NCI-H128 (cell line): ENCODE measurements around the gene VWA8.
"Not testable (repeated sequence)": the region's sequence is repeated elsewhere in the genome, so short reads cannot be mapped to it uniquely, and the experiment has no call there.

Source experiments
- DNase-seq: peaks from one replicate; lab custom pipeline; 2025; ENCODE audit not compliant: unreplicated experiment; lab: John Stamatoyannopoulos, UW

The VWA8 gene

DNA sequence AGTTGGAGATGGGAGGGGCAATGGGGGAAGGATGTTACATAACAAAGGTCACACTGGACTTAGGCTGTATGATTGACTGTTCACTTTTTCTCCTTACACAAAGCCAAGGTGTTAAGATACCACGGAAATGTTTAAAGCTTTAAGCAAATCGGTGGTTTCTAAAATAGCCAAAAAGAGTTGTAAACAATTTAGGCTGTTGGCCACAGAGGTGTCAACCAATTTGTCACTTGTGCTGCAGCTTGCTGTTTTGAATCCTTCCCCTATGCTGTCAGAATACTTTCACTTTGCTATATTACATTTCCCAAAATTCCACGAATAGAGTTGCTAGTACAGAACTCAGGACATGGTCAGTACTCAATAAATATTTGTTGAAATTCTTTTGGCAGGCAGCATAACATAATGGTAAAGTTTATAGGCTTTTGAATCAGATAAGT lies 149.3 kb downstream of the VWA8 start:
- no peak for DNase-seq

DNA sequence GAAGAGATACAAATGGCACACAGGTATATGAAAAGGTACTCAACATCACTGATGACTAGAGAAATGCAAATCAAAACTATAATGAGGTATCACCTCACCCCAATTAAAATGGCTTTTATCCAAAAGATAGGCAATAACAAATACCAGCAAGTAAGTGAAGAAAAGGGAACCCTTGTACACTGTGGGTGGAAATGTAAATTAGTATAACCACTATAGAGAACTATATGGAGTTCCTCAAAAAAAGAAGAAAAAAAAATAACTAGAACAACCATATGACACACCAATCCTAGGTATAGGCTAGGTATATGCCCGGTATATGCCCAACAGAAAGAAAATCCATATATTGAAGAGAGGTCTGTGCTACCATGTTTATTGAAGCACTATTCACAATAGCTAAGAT lies 150.9 kb downstream of the VWA8 start:
- no peak for DNase-seq

DNA sequence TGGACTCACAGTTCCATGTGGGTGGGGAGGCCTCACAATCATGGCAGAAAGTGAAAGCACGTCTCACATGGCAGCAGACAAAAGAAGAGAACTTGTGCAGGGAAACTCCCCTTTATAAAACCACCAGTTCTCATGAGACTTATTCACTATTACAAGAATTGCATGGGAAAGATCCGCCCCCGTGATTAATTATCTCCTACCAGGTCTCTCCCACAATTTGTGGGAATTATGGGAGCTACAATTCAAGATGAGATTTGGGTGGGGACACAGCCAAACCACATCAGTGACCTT lies 157.5 kb downstream of the VWA8 start:
- DNase-seq: not testable (repeated sequence)

DNA sequence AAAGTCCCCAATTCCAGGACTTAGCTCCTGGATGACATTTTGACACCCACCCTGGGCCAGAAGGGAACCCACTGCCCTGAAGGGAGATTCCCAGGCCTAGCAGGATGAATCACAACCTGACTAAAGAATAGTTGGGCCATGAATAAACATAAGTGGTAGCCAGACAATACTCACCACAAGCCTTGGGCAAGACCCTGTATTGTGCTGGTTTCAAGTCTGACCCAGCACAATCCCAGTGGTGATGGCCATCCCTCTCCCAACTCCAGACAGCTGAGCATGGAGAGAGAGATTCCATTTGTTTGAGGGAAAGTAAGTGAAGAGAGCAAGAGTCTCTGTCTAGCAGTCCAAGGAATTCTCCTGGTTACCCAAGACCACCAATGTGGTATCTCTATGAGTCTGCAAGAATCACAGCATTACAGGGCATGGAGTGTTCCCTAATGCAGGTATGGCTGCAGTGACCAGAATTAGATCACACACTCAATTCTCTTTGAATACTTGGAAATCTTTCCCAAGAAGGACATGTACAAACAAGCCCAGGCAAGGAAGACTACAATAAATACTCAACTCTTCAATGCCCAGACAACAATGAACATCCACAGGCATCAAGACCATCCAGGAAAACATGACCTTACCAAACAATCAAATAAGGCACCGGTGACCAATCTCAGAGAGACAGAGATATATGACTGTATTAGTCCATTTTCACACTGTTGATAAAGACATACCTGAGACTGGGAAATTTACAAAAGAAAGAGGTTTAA lies 158.0 kb downstream of the VWA8 start:
- no peak for DNase-seq

DNA sequence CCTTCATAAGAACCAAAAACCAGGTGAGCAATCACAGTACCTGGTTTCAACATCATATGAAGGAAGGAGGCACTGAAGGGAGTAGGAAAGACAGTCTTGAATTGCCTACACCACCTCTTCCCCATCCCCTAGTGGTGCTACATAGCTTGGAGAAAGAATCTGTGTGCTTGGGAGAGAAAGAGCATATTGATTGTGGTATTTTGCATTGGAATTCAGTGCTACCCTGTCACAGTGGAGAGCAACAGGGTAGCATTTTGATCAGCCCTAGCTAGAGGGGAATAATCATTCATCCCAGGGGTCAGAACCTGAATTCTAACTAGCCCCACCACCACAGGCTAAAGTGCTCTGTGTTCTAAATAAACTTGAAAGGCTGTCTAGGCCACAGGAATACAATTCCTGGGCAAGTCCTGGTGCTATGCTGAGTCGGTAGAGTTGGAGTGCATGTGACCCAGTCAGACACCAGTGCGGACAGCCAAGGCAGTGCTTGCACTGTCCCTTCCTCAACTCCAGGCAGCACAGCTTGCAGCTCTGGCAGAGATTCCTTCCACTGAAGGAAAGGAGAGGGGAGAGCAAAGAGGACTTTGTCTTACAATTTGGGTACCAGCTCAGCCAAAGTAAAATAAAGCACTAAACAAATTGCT lies 158.7 kb downstream of the VWA8 start:
- no peak for DNase-seq

DNA sequence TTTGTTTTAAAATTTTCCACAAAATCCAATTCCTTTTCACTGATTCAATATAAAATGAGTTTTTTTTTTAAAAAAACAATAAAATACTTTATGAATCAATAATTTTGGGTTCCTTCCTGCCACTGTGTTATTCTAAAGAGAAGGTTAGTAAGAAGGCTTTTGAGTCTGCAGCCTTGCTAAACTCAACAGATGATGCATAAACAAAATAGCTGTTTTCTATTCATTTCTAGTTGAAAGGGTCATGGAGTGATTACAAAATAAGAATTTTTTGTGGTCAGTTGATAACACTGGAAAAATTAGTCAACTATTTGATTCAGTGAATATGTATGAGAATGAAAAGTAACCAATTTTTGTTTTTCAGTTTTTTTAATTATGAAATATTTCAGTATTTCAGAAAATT lies 169.9 kb downstream of the VWA8 start:
- no peak for DNase-seq

DNA sequence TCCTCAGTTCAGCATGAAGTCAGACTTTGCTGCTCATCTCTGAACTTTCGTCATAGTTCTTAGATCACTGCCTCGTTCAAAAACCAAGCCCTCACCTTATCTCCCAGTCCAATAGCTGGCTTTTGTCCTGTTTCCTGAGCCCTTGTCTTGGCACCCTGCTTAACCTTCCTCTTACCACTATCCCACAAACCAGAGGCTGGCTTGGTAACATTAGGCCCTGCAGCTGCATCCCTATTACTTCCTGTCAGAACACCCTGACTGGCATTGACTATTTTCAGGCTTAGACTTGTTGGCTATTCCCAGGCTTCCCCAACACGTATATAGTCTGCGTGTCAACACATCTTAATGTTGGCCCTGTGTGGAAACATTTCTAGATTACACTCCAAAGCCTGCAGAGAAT lies 172.4 kb downstream of the VWA8 start:
- no peak for DNase-seq

DNA sequence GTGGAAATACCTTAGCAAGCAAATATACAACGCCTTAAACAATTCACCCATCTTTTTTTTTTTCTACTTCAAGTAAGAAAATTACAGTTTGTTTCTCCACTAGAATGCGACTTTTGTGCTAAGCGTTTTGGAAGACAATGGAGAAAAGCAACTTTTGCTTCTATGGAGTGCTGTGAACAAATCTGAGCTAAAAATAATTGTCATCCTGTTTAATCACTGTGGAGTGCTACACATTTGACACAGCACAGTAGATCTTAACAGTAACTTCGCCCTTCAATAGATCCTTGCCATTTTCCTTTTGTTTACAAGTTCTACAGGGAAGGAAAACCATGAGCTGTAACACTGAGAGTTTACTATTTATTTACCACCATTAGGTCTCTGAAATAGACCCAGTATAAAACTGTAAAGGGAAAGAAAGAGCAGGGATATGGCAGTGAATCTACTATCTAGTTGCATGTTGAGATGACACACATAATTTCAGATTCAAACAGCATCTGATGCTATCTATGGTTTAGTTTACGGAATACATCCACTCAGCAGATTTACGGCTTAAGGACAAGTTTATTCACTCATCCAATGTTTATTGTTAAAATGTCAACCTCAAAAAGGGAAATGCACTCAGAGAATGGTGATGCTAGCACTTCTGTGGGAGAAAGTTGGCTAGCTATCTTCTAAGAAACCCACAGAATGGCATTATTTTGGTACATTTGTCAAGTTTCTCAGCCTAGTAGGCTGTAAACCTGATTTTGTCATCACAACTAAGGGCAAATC lies 175.3 kb downstream of the VWA8 start:
- no peak for DNase-seq

DNA sequence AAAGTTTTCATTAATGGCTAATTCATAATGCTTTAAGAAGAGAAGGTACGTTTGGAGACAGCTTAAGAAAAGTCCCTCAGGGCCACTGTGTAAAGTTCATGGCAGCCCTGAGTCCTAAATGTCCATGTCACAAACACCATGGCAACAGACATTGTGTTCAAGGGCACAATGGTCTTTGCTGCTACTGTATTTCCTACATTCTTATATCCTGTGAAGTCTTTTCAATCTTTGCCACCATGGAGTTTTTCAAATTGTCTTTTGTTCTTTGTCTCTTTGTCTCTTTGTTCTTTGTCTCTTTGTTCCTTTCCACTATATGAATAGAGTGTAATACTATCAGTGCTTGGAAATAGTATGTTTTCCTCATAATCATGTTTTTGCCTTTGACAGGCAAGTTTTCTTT lies 178.8 kb downstream of the VWA8 start:
- DNase-seq: no peak

DNA sequence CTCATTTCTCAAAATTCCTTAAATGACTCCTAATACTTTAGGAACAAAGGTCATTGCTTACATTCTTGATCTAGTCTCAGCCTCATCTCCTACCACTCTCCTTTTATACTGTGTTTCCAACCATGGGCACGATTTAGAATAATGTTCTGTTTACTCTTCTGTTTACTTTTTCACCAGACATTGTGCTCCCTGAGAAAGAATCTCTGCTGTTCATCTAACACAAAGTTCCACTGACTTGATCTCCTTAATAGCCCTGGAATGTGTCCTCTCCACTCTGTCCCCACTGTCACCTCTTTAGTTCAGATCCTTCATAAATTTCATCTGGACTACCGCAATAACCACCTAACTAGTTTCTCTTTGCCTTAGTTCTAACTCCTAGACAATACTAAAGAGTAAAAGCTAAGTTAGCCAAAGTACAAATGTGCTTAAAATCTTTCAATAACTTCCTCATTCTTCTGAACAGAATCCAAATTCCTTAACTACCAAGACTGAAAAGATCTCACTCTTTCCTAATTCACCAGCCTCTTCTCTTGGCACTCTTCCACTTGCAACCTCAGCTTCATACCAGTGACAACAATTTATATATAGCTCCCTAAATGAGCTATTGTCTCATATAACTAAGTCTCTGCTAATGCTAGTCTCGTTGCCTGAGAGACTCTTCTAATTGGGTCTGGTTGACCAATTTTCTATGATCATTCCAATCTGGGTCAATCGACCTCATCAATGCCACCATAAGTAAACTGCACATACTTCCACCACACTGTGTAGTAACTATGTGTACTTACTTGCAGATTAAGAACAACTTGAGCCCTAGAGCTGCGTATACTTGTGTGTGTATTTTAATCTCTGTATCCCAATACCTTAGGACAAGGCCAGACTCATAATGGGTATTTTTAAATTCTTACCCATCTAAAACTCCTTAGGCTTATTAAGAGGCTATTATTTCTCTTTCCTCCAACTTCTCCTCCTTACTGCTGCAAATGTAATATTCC lies 179.9 kb downstream of the VWA8 start:
- DNase-seq: no peak

DNA sequence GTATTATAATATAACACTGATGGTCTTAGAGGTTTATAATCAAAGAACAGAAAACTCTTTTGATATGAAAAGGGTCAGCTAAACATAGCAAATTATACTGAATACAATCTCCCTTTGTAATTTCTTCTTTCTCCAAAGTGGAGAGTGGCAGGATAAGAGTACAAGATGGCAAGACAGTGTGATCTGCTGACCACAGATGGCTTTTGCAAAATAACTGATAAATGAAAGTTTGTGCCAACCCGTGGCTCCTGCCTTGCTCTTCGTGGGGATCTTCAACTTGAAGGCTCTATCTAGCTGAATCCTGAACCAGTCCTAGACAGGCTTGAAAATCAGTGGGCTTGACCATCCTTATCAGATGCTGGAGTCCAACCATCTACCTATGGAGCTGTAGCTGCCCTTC lies 185.7 kb downstream of the VWA8 start:
- DNase-seq: no peak

DNA sequence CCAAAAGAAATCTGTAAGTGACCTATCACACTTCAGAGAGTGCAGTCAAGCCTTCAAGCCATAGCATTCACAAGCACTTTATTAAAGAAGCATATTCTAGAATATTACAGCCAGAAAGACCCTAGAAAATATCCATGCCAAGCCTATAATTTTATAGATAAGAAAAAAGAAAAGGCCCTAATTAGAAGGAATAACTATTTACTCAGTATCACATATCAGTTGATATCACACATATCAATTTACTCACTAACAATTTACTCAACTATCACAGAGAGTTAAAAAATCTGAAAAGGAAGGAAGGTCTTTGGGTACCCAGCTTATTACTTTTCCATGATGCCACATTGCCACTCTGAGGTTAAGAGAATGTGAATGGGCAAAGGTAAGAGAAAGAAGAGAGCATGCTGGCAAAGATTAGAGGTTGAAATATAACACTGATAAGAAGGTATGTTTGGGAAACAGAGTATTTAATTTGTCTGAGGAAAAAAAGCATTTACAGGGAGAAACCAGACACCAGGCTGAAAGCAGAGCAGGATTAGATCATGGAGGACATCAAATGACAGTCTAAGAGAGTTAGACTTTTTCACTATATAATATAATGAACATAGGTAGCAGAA lies 186.2 kb downstream of the VWA8 start:
- DNase-seq: no peak

DNA sequence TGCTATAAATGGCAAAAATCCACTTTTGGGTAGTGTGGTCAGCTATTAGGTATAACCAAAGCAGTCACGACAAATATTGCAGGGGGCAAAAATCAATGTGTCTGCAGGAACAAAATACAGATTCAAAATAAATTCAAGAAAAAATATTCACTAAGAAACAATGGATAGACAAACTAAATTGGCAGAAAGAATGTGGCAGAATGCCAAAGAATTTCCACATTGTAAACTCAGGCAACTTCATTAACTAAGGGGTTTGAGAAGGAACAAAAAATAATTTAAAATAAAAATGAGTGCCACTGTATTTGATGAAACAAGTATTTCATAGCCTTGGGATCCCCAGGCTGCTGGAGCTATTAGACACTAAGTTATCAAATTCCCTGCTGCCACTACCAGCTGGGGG lies 193.1 kb downstream of the VWA8 start:
- no peak for DNase-seq

DNA sequence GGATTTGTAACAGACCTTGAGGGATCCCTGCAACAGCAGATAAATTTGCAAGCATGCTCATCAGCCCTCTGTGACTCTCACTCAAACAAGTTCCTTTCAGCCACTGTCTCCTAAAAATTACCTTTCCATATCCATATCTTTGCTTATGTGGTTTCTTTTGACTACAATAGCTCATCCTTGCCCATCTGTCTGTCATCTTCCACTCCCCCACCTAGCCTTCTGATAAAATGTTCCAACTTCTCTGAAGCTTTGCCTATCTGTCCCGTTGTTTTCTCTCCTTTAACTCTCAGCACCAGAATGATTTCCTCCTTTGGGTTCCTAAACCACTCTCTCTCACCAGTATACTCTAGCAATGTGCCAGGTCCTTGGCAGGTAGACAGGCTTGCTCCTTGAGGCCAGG lies 194.5 kb downstream of the VWA8 start:
- no peak for DNase-seq

DNA sequence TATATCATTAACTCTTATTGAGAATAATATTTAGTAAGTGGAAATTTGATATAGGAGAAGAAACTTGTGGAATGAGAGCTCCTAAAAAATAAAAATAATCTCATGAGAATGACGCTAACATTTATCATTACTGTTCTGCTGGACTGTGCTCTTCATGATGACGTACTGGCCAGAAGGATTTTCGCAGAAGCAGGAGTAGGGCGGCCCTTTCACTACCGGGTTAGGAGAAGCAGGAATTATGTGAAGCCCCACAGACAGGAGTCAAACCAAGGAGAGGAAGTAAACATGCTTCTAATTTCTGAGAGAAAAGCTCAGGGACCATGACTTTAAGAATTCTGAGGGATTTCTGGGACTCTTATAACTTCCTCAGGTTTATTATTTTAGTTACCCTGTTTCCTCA lies 195.1 kb downstream of the VWA8 start:
- no peak for DNase-seq

DNA sequence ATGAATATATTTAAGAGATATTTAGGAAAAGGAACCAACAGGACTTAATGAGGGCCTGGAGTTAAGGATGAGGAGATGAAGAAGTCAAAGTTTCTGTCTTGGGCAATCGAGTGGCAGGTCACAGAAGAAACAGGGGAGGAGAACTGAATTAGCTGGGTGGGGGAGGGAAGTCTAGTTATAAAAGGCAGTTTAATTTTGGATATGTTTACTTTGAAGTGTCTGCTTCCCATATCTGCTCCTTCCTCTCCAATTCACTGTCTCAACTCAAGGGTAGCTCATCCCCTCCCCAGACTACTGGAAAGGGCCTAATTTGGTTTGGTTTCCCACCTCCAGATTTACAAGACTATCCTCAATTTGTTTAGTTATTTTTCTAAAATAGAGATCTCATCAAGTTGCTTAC lies 195.9 kb downstream of the VWA8 start:
- no peak for DNase-seq

DNA sequence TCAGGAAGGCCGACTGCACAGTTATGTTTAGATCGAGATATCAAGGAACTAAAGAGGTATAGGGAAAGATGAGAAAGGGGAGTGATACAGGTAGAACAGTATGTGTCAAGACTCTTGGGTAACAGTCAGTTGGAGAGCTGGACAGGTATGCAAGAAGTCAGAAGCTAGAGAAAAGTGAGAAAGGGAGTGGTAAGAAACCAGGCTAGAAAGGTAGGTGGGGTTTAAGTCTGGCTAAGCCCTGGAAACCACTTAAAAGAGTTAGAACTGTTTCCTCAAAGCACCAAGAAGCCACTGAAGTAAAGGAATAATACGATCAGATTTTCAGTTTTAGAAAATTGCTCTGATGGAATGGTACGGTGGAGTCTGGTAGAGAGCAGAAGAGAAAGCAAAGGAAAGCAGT lies 196.4 kb downstream of the VWA8 start:
- DNase-seq: no peak

DNA sequence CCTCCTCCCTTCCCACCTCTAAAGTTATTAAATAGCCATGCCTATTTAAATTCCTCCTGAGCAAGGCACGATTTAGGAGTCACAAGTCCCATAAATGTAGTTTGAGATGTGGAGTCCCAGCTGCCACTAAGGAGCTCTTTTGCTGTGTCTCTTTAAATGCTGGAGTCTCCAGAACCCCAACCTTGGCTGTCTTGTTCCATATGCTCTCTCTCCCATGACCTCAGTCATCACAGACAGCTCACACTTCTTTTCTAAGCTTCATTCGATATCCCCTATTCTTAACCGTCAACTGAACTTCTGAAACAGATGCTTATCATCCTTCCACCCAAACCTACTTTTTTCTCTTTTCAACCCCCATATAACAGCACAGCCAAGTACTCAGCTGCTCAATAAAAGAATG lies 197.1 kb downstream of the VWA8 start:
- DNase-seq: no peak

DNA sequence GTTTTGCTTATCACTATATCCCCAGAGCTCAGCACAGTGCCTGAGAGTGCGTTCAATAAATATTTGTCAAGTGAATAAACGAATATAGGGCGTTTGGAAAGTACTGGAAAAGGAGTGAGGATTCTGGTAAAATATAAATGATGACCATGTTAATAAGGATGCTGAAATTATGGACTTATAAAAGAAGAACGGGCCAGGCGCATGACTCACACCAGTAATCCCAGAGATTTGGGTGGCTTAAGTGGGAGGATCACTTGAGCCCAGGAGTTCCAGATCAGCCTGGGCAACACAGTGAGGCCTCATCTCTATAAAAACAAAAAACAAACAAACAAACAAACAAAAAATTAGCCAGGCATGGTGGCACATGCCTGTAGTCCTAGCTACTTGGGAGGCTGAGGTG lies 198.1 kb downstream of the VWA8 start:
- no peak for DNase-seq

DNA sequence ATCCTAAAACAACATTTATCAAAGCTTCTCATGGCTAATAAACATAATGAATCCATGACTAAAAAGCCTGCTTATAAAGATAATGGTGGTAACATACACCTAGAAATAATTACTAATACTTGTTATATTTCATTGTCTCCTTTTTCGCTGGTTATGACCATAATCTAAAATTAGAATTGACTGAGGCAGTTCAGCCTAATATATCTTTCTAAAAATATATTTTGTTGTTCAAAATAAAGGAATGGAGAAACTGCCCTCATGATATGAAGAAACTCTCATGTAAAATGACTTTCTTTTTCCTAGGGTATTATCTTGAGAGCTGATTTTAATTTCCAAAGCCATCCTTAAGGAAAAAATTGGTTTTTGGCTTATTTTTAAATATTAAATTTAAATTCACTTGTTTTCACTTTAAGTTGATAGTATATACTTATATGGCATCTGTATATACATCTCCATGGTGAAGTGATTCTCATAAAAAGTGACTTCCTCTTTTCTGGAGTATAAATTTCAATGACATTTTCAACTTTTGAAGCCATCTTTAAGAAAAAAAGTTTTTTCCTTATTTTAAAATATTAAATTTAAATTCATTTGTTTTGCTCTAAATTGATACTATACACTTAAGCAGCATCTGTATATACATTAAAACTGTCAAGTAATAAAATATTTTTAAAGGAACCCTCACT lies 204.6 kb downstream of the VWA8 start:
- no peak for DNase-seq
